Smooth muscle cell (in vitro differentiated cells): Measurements from ENCODE around the gene PAQR8. TPM values are rescaled to one million over a fixed set of nuclear protein-coding genes. Genes with fewer than 3 reads are reported as not detected.

Experiments used
- DNase-seq: peaks from one replicate; lab custom pipeline; 2025; ENCODE audit not compliant: unreplicated experiment; lab: John Stamatoyannopoulos, UW
- H2AFZ ChIP-seq: fragments of 200-600 bp; sonication (generic); 2 replicates; pipeline ENCODE4 v1.6.0; 2016; ENCODE audit warnings: antibody characterized with exemption, low read depth, mild to moderate bottlenecking
- H3F3A ChIP-seq: fragments of 200-600 bp; sonication (generic); 2 replicates; pipeline ENCODE4 v1.6.0; 2017; ENCODE audit warnings: antibody characterized with exemption, low read depth
- H3K27ac ChIP-seq: fragments of 200-600 bp; sonication (generic); 2 replicates; pipeline ENCODE4 v1.5.1; 2016; ENCODE audit warnings: low read depth, mild to moderate bottlenecking
- H3K27me3 ChIP-seq: fragments of 200-600 bp; sonication (generic); 2 replicates; pipeline ENCODE4 v1.6.1; 2016; ENCODE audit warnings: low read depth, mild to moderate bottlenecking
- H3K36me3 ChIP-seq: fragments of 200-600 bp; sonication (generic); 2 replicates; pipeline ENCODE4 v1.5.1; 2016; ENCODE audit warnings: low read depth
- H3K4me1 ChIP-seq: fragments of 200-600 bp; sonication (generic); 2 replicates; pipeline ENCODE4 v1.5.1; 2016; ENCODE audit warnings: low read depth
- H3K4me2 ChIP-seq: fragments of 200-600 bp; sonication (generic); 2 replicates; pipeline ENCODE4 v1.6.0; 2016; ENCODE audit warnings: mild to moderate bottlenecking
- H3K4me3 ChIP-seq: fragments of 200-600 bp; sonication (generic); 2 replicates; pipeline ENCODE4 v1.5.1; 2016; ENCODE audit warnings: mild to moderate bottlenecking
- H3K79me2 ChIP-seq: fragments of 200-600 bp; sonication (generic); 2 replicates; pipeline ENCODE4 v1.6.0; 2016; ENCODE audit warnings: low read depth, mild to moderate bottlenecking
- H3K9ac ChIP-seq: fragments of 200-600 bp; sonication (generic); 2 replicates; pipeline ENCODE4 v1.6.0; 2016; ENCODE audit warnings: low read depth
- H3K9me3 ChIP-seq: fragments of 200-600 bp; sonication (generic); replicated peaks from 2 replicates; pipeline ENCODE4 v1.5.1; 2016; ENCODE audit warnings: low read depth
- H4K20me1 ChIP-seq: fragments of 200-600 bp; sonication (generic); 2 replicates; pipeline ENCODE4 v1.6.0; 2016; ENCODE audit warnings: low read depth
- CTCF ChIP-seq: fragments of 200-600 bp; sonication (generic); IDR thresholded peaks from 2 replicates; pipeline ENCODE4 v1.5.1; 2017; ENCODE audit warnings: borderline replicate concordance, mild to moderate bottlenecking, antibody characterized with exemption; ENCODE audit not compliant: insufficient read depth, poor library complexity, severe bottlenecking
- WGBS: methylation state at CpG from one replicate; pipeline ENCODE4 v1.1.7; 2016; ENCODE audit warnings: low lambda C conversion rate; 5-methylcytosine and 5-hydroxymethylcytosine counted together
- polyA plus RNA-seq: library from polyadenylated mRNA; unstranded; fragments of >200 nt; fragmentation: Nextera tagmentation; extraction: Ambion mirVana; gene quantifications from 2 replicates; pipeline ENCODE4 v1.2.1, GENCODE V29; 2016
- total RNA-seq: library from RNA; depleted of rRNA; stranded (reverse); fragments of >200 nt; gene quantifications from 2 replicates; pipeline ENCODE4 v1.2.3, GENCODE V29; 2014

Gene PAQR8
- total and polyA plus RNA-seq, 2 experiments from 2014 or later: 4.3 to 6.1 TPM

GRCh38 chr6:52360028-52360427 lies 1.9 kb upstream of the PAQR8 start:
- peaks cover 13% of the 10 kb centered on the region for H3K79me2 ChIP-seq
- peak overlapping the region; percentile 67 for H3K27ac ChIP-seq
- no peak overlapping the region for H3K4me3 ChIP-seq
- H3K4me1 ChIP-seq: no peaks in the 10 kb centered on the region
- peak overlapping the region; percentile 36 for H3K4me2 ChIP-seq
- no peaks in the 10 kb centered on the region for H3K27me3 ChIP-seq
- H2AFZ ChIP-seq: peak overlapping the region; percentile 0
- H4K20me1 ChIP-seq: no peaks in the 10 kb centered on the region
- H3K9me3 ChIP-seq: no peaks in the 10 kb centered on the region
- H3F3A ChIP-seq: peaks cover 15% of the 10 kb centered on the region
- no peak overlapping the region for H3K9ac ChIP-seq
- no peak for DNase-seq
- H3K36me3 ChIP-seq: no peaks in the 10 kb centered on the region
- TF ChIP-seq CTCF: no peak
- WGBS: 24% methylated on average over 3 of the region's 3 CpGs

- Histone ChIP-seq H3K9me3 (no peaks in the 10 kb centered on the region), H3K27ac (peak overlapping the region; percentile 67), H3K27me3 (no peaks in the 10 kb centered on the region), H2AFZ (peak overlapping the region; percentile 0), H3F3A (peaks cover 15% of the 10 kb centered on the region), H3K4me3 (peak overlapping the region; percentile 81), H3K79me2 (peaks cover 13% of the 10 kb centered on the region), H3K9ac (no peak overlapping the region), H3K4me2 (peak overlapping the region; percentile 90), H3K4me1 (no peaks in the 10 kb centered on the region), H4K20me1 (no peaks in the 10 kb centered on the region), H3K36me3 (no peaks in the 10 kb centered on the region)
- no peak for TF ChIP-seq CTCF
- DNase-seq: no peak
- 28% methylated on average over 11 of the region's 11 CpGs for WGBS
Measured at GRCh38 chr6:52360601-52361413, 1.1 kb upstream of the PAQR8 start.

GRCh38 chr6:52361414-52361944 lies 472 bp upstream of the PAQR8 start:
- DNase-seq: no peak
- WGBS: 5% methylated on average over 18 of the region's 18 CpGs
- no peak for TF ChIP-seq CTCF
- Histone ChIP-seq H3K27me3 (no peaks in the 10 kb centered on the region), H2AFZ (peak overlapping the region; percentile 81), H3K79me2 (peaks cover 17% of the 10 kb centered on the region), H3K36me3 (no peaks in the 10 kb centered on the region), H3K4me1 (no peaks in the 10 kb centered on the region), H4K20me1 (no peaks in the 10 kb centered on the region), H3K4me3 (peak overlapping the region; percentile 81), H3K27ac (peak overlapping the region; percentile 54), H3K9me3 (no peaks in the 10 kb centered on the region), H3K4me2 (peak overlapping the region; percentile 90), H3F3A (peaks cover 15% of the 10 kb centered on the region), H3K9ac (peak overlapping the region; percentile 28)
